ENCODE data around the gene TMEM63B. TPM values are rescaled to one million over a fixed set of nuclear protein-coding genes. Genes with fewer than 3 reads are reported as not detected.
A peak's percentile ranks its signal among the peaks of the same experiment; 100 is the strongest.
"Not testable (repeated sequence)": the region's sequence is repeated elsewhere in the genome, so short reads cannot be mapped to it uniquely, and the experiment has no call there.

Gene TMEM63B
- total RNA-seq, 1 experiment from 2014 or later = 45.0 TPM

DNA sequence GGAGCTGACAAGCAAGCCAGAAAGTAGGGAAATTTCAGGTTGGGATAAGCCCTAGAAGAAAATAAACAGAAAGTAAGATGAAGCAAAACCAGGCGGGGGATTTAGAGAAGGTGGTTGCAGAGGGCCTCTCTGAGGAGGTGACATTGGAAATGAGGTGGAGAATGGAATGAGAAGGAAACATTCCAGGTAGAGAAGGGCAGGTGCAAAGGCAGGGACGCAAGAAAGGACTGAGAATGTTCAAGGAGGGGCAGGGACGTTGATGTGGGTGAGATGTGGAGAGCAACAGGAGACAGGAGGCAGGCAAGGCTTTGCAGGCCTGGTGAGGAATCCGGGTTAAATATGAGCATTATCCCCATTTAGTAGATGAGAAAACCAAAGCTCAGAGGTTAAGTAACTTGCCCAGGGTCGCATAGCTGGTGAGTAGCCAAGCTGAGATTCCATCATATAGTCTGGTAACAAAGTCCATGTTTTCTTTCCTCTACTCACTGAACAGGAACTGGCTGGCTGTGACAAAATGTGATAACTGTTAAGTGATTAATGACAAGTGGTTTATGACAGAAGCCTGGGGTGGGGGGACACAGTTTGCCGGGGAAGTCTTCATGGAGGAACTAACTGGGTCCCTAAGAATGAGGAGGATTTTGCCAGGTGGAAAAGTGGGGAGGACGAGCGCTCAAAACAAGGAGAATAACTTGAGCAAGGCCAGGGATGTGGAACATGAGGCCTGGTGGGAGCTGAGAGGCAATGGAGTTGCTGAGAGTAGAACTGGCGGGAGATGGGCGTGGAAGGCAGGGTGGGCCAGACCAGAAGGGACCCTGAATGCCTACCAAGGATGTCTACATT, 32.7 kb upstream of the TMEM63B start:
- no peak for DNase-seq (ENCODE audit: low read depth)

DNA sequence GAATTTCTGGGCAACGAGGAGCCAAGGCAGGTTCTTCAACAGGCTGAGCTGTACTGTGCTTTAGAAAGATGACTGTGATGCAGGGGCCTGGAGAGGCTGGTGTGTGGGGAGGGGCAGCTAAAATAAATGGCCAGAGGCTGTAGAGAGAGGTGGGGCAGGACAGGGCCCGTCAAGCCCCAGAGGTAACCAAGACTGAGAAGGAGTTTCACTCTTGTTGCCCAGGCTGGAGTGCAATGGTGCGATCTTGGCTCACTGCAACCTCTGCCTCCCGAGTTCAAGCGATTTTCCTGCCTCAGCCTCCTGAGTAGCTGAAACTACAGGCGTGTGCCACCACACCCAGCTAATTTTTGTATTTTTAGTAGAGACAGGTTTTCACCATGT, 32.1 kb upstream of the TMEM63B start:
- DNase-seq (ENCODE audit: low read depth) = not testable (repeated sequence)

GRCh38 chr6:44096612-44097011, 30.7 kb upstream of the TMEM63B start:
- peak; percentile 77 for DNase-seq (ENCODE audit: low read depth)

DNA sequence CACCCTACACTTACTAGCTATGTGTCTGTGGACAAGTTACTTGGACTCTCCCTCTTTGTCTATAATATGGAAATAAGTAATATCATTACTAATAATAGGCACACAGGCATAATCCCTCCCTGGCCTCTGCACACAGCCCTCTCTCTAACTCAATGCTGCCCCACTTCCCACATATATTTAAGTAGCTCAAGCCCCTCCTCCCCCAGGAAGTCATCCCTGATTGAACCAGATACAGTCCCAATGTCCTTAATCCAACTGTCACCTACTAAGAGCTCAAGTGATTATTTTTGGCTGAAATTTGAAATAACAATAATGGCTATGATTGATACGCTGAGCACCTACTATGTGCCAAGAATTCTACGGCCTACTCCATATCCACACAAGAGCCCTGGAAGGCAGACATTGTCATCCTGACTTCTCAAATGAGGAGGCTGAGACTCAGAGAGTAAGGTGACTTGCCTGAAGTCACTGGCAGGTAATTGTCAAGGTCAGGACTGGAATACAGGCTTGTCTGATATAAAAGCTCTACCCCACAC, 29.5 kb upstream of the TMEM63B start:
- no peak for DNase-seq (ENCODE audit: low read depth)

DNA sequence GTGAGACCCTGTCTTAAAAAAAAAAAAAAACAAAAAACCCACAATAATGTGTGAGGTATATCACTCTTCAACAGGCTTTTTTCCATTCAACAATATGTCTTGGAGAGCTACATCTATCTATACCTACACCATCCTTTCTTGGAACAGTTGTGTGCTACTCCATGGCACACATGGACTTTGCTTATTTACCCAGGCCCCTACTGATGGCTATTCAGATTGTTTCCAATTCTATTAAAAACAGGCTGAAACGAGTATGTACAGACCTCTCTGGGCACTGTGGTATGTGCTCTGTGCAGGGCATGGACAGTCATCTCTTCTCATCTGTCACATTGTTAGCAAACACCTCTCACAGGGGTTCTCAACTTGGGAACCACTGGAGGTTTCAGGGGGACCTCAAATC, 28.2 kb upstream of the TMEM63B start:
- no peak for DNase-seq (ENCODE audit: low read depth)

GRCh38 chr6:44100088-44100550, 27.2 kb upstream of the TMEM63B start:
- DNase-seq (ENCODE audit: low read depth) = peak; percentile 57

DNA sequence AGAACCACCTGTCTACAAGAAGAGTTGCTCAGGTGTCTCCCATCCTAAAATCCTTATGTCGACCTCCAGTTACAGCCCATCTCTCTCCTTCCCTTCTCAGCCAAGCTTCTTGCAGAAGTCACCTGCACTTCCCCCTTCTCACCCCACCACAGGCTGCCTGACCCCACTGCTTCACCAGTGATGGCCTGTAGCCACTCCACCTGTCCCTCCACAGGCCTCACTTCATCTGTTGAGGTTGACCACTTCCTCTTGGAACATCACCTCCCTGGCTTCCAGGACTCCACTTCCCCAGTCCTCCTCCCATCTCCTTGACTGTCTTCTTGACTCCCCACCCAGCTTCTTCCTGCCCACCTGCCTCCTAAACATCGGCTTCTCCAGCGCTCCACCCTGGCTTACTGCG, 25.5 kb upstream of the TMEM63B start:
- no peak for DNase-seq (ENCODE audit: low read depth)

DNA sequence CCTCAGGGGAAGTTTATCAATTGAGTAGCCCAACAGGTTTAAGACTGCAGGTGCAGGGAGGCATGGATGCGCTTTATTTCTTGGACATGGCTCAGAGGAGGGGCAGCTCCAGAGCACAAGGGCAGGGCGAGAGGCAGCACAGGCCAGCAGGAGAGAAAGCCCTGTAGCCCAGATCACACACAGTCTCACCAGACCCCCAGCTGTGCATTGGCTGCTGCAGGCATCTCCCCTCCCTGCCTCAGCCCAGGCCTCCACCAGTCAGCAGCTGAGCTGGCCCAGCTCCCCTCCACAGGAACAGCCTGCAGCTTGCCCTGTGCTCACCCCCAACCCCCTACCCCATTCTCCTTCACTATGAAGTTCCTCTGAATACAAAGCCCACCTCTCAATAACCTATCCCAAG, 24.8 kb upstream of the TMEM63B start:
- DNase-seq (ENCODE audit: low read depth) = no peak

- peak; percentile 58 for DNase-seq (ENCODE audit: low read depth)
These were observed 22.8 kb upstream of the TMEM63B start for GRCh38 chr6:44104481-44105021.

- no peak for DNase-seq (ENCODE audit: low read depth)
These were observed 22.2 kb upstream of the TMEM63B start for GRCh38 chr6:44105146-44105545.

- DNase-seq (ENCODE audit: low read depth) = peak; percentile 62
These were observed 21.2 kb upstream of the TMEM63B start for GRCh38 chr6:44105993-44106740.

GRCh38 chr6:44107017-44107416, 20.3 kb upstream of the TMEM63B start:
- DNase-seq (ENCODE audit: low read depth) = no peak

DNA sequence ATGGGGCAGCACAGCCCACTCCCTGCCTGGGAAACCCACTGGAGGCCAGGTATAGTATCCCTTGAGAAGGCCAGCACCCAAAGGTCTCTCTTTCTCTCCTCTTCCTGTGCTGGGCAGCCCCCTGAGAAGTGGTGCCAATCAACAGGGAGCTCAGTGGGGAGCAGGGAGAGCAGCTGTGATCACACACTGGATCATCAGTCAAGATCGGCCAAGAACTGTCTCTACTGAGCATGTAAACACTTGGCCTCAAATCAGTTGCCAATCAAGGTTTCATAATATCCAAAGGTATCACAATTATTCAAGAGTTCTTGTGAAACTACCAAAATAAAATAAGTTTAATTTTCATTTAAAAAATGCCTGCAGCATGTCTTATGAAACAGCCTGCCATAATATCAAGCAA, 18.9 kb upstream of the TMEM63B start:
- no peak for DNase-seq (ENCODE audit: low read depth)

DNA sequence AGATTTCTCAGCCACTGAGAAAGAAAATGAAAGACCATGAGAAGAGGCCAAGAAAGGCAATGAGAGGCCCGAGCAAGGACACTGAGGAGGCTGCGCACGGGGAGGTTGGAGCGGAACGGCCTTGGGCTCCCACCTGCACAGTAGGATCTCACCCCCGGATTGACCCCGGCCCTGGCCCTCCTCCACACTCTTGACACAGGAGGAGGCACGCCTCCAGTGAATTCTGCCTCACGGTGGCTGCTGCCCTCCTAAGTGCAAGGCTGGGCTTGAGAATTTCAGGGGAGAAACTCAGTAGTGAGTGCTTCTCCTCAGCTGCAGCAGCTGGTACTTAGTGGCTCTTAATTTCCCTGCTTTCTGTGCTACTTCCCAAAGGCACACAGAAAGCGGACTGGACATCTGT, 18.1 kb upstream of the TMEM63B start:
- DNase-seq (ENCODE audit: low read depth) = no peak

DNA sequence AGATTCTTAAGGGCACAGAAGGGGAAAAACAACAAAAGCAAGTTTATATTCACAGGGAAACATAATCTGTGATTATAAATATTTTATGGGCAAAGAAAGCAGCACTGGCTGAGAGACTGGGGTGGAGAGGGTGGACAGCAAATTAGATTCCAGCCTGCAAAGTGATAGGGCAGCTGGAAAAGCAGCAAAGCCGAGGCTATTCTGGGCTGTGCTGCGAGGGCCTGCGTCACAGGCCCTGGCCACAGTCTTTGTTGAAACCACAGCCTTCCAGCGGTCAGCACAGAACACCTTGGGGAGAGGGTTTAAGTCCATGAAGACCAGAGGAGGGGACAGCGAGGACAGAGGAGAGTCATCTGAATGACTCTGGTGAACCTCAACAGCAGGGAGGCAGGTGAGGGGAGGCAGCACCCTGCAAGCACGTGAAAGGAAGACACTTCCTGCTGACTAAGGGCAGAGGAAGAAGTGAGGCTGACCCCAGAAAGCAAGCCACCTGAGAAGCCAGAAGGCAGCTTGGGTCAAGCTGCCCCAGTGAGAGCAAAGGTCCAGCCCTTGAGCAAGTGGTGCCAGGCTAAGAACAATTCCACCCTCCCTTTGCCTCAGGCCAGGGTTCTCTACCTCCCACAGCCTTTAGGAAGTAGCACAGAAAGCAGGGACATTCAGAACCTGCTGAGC, 17.2 kb upstream of the TMEM63B start:
- DNase-seq (ENCODE audit: low read depth) = no peak

- no peak for DNase-seq (ENCODE audit: low read depth)
These were observed 16.4 kb upstream of the TMEM63B start for GRCh38 chr6:44110966-44111365.

- no peak for DNase-seq (ENCODE audit: low read depth)
These were observed 15.6 kb upstream of the TMEM63B start for GRCh38 chr6:44111434-44112417.

GRCh38 chr6:44113414-44113813, 13.9 kb upstream of the TMEM63B start:
- DNase-seq (ENCODE audit: low read depth) = no peak

GRCh38 chr6:44115866-44116265, 11.5 kb upstream of the TMEM63B start:
- DNase-seq (ENCODE audit: low read depth) = peak; percentile 95

GRCh38 chr6:44116641-44117382, 10.5 kb upstream of the TMEM63B start:
- DNase-seq (ENCODE audit: low read depth) = peak; percentile 98

All from M059J (cell line).